PC-3 (cell line): ENCODE measurements around the gene CROCC2. TPM values are rescaled to one million over a fixed set of nuclear protein-coding genes. Genes with fewer than 3 reads are reported as not detected.

Experiments used
- ATAC-seq: fragments of 200-7000 bp; cut with Tn5 transposase; 2 replicates; pipeline ENCODE4 v1.9.1; 2020; ENCODE audit warnings: mild to moderate bottlenecking, moderate library complexity
- BruUV-seq: library from RNA; stranded (reverse); fragments of 400-500 nt; replicated peaks from 2 replicates; lab custom pipeline; 2021; lab: Mats Ljungman, UMichigan
- CTCF ChIA-PET: fragments of 300-600 bp; sonication (Branson Sonifier 250); formaldehyde crosslinking; loops from one replicate; lab custom pipeline; 2022; ENCODE audit warnings: antibody characterized with exemption; lab: Charles Lee
- POLR2A ChIA-PET: fragments of 300-600 bp; sonication (Branson Sonifier 250); formaldehyde crosslinking; loops from one replicate; lab custom pipeline; 2022; ENCODE audit warnings: antibody characterized with exemption; ENCODE audit not compliant: unreplicated experiment; lab: Charles Lee
- DNase-seq: peaks from one replicate; pipeline ENCODE4 v3.0.0-alpha.2; 2015
- H2AFZ ChIP-seq: fragments of 300-600 bp; sonication (generic); 2 replicates; pipeline ENCODE4 v1.6.0; 2016; ENCODE audit warnings: antibody characterized with exemption, low read length
- H3F3A ChIP-seq: fragments of 300-600 bp; sonication (generic); one replicate; pipeline ENCODE4 v1.6.0; 2017; ENCODE audit warnings: antibody characterized with exemption, low read length, control low read depth, mild to moderate bottlenecking; ENCODE audit not compliant: unreplicated experiment
- H3K27ac ChIP-seq: fragments of 300-600 bp; sonication (generic); 2 replicates; pipeline ENCODE4 v1.5.1; 2016; ENCODE audit warnings: mild to moderate bottlenecking, low read length
- H3K27me3 ChIP-seq: fragments of 300-600 bp; sonication (generic); 2 replicates; pipeline ENCODE4 v1.6.1; 2016; ENCODE audit warnings: low read length, mixed read lengths
- H3K36me3 ChIP-seq: fragments of 300-600 bp; sonication (generic); 2 replicates; pipeline ENCODE4 v1.6.1; 2016; ENCODE audit warnings: low read depth, mixed run types, low read length, mixed read lengths
- H3K4me1 ChIP-seq: fragments of 300-600 bp; sonication (generic); 2 replicates; pipeline ENCODE4 v1.5.1; 2016; ENCODE audit warnings: low read length; ENCODE audit not compliant: insufficient read depth
- H3K4me2 ChIP-seq: fragments of 300-600 bp; sonication (generic); 2 replicates; pipeline ENCODE4 v1.6.0; 2016; ENCODE audit warnings: low read length
- H3K4me3 ChIP-seq: fragments of 300-600 bp; sonication (generic); 2 replicates; pipeline ENCODE4 v1.5.1; 2016; ENCODE audit warnings: mild to moderate bottlenecking, low read length, mixed read lengths
- H3K79me2 ChIP-seq: fragments of 300-600 bp; sonication (generic); 2 replicates; pipeline ENCODE4 v1.6.1; 2017; ENCODE audit warnings: low read length, mixed read lengths
- H3K9ac ChIP-seq: fragments of 300-600 bp; sonication (generic); 2 replicates; pipeline ENCODE4 v1.6.0; 2016; ENCODE audit warnings: mild to moderate bottlenecking, low read length
- H3K9me2 ChIP-seq: fragments of 300-600 bp; sonication (generic); replicated peaks from 2 replicates; pipeline ENCODE4 v1.6.1; 2016; ENCODE audit warnings: mixed run types, low read length, mixed read lengths
- H3K9me3 ChIP-seq: fragments of 300-600 bp; sonication (generic); 2 replicates; pipeline ENCODE4 v1.6.1; 2016; ENCODE audit warnings: low read length, mixed read lengths
- H4K20me1 ChIP-seq: fragments of 300-600 bp; sonication (generic); 2 replicates; pipeline ENCODE4 v1.6.1; 2016; ENCODE audit warnings: low read length, mixed read lengths
- CTCF ChIP-seq: fragments of 300-600 bp; sonication (generic); conservative IDR thresholded peaks from 2 replicates; pipeline ENCODE4 v1.5.1; 2017; ENCODE audit warnings: antibody characterized with exemption, low read depth, mild to moderate bottlenecking, low read length
- EZH2 ChIP-seq: fragments of 300-600 bp; sonication (generic); IDR thresholded peaks from one replicate; pipeline ENCODE4 v1.6.1; 2017; ENCODE audit warnings: antibody characterized with exemption, mild to moderate bottlenecking, low read length; ENCODE audit not compliant: unreplicated experiment
- EZH2phosphoT487 ChIP-seq: fragments of 300-600 bp; sonication (generic); IDR thresholded peaks from 2 replicates; pipeline ENCODE4 v1.6.1; 2018; ENCODE audit warnings: mild to moderate bottlenecking, antibody characterized with exemption, low read length, borderline replicate concordance
- intact Hi-C: fragments of 100-400 bp; cut with micrococcal nuclease; formaldehyde crosslinking; loops from 2 replicates; pipeline ENCODE4 v1.9.0; 2023
- total RNA-seq: library from RNA; depleted of rRNA; stranded (reverse); fragments of >200 nt; gene quantifications from 2 replicates; pipeline ENCODE4 v1.2.3, GENCODE V29; 2014

CROCC2 gene
- total RNA-seq, 1 experiment from 2014 or later: not detected

DNA sequence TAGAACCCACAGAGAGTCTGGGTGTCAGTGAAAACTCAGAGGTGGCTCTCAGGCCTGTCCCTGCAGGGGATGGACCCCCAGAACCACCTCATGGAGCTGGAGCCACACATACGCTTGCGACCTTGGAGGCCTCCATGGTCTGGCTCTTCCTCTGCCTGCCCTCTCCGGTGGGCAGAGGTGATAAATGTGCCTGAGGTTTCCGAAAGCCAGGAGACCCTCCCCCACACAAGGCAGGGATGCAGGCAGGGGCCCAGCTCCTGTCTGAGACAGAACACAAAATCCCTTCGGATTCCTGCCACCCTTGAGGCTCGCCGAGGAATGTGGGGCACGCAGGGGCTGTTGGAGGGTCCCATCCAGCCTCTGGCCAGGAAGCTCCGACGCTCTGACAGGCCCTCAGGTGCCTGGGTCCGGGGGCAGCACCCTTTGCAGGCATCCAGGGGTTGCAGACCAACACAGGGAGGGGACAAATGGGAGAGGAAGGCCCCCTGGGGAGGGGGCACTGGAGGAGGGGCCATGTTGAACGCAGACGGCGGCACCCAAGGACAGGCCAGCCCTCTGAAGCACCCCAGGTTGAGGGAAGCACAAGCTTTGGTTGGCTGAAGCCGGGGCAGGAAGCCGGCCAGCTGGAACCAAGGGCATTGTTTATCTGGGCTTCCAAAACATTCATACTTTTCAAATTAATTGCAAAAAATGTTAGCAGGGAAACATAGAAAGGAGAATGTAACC, 88.2 kb downstream of the CROCC2 start:
- Histone ChIP-seq H3K9me3 (no peaks in the 10 kb centered on the region), H3K36me3 (no peaks in the 10 kb centered on the region), H3K4me1 (peaks cover 18% of the 10 kb centered on the region), H3K79me2 (no peaks in the 10 kb centered on the region), H3K4me2 (no peak overlapping the region), H3F3A (no peaks in the 10 kb centered on the region), H2AFZ (no peak overlapping the region), H4K20me1 (no peaks in the 10 kb centered on the region), H3K27me3 (no peaks in the 10 kb centered on the region), H3K4me3 (no peak overlapping the region), H3K27ac (no peak overlapping the region), H3K9ac (no peak overlapping the region), H3K9me2 (no peaks in the 10 kb centered on the region)
- DNase-seq (no peak), ATAC-seq (no peak)
- TF ChIP-seq EZH2 (no peak), CTCF (no peak), EZH2phosphoT487 (no peak)
- intact Hi-C loops: loop anchor here (10.0 kb wide), 1 partner anchor 80 kb away; no protein-coding TSS in a partner anchor
- ChIA-PET CTCF (no interaction called here), POLR2A (no interaction called here)
- BruUV-seq: no TSS peak

GRCh38 chr2:240995041-240996021, 89.2 kb downstream of the CROCC2 start:
- DNase-seq (no peak), ATAC-seq (no peak)
- H3K4me2 ChIP-seq: no peak overlapping the region
- no TSS peak for BruUV-seq
- no peaks in the 10 kb centered on the region for H3F3A ChIP-seq
- intact Hi-C loops: loop anchor here (10.0 kb wide), 1 partner anchor 81 kb away; no protein-coding TSS in a partner anchor
- no peaks in the 10 kb centered on the region for H3K36me3 ChIP-seq
- peaks cover 18% of the 10 kb centered on the region for H3K4me1 ChIP-seq
- H3K27ac ChIP-seq: no peak overlapping the region
- no peak overlapping the region for H3K9ac ChIP-seq
- ChIA-PET POLR2A (no interaction called here), CTCF (no interaction called here)
- no peak overlapping the region for H3K4me3 ChIP-seq
- TF ChIP-seq EZH2phosphoT487: no peak
- TF ChIP-seq CTCF: no peak
- TF ChIP-seq EZH2: no peak
- H2AFZ ChIP-seq: no peak overlapping the region
- H3K9me3 ChIP-seq: no peaks in the 10 kb centered on the region
- no peaks in the 10 kb centered on the region for H4K20me1 ChIP-seq
- H3K79me2 ChIP-seq: no peaks in the 10 kb centered on the region
- no peaks in the 10 kb centered on the region for H3K27me3 ChIP-seq
- no peaks in the 10 kb centered on the region for H3K9me2 ChIP-seq
